NCI-H2227 (cell line): ENCODE data around the gene ESRRB.
"Not testable (repeated sequence)": the region's sequence is repeated elsewhere in the genome, so short reads cannot be mapped to it uniquely, and the experiment has no call there.

Experiments used
- DNase-seq: peaks from one replicate; lab custom pipeline; 2025; ENCODE audit not compliant: unreplicated experiment; lab: John Stamatoyannopoulos, UW

The ESRRB gene

DNA sequence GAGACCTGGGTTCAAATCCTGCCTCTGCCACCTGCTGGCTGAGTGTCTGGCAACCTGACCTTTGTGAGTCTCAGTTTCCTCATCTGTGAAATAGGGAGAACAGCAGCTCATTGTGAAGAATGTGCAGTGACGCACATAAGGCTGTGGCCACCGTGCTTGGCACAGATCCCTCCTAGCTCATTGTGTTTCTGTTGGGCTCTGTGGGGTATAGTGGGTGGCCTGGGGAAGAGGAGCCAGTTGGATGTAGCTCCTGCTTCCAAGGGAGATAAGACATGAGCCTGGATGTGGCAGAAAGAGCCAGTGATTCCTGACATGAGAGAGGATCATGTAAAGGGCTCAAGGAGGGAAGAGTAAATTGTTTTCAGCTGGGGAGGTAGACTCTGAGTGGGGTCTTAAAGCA is 120.0 kb downstream of the ESRRB start:
- DNase-seq, result no peak

DNA sequence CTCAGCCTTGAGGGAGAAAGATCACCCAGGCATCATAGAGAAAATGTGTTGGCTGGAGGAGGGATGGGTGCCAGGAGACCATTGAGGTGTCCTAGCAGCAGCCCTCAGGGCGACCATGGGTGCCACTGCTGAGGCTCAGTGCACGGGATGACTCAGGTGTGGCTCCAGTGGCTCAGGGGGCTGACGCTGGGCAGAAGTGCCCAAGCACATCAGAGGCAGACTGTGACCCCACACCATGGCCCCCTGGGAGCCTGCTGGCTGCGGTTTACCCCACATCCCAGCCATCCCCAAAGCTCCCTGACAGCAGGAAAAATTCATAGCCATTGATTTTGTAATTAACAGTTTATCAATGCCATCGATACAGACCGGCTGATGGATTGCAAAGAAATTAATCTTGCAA is 120.7 kb downstream of the ESRRB start:
- DNase-seq, result no peak

DNA sequence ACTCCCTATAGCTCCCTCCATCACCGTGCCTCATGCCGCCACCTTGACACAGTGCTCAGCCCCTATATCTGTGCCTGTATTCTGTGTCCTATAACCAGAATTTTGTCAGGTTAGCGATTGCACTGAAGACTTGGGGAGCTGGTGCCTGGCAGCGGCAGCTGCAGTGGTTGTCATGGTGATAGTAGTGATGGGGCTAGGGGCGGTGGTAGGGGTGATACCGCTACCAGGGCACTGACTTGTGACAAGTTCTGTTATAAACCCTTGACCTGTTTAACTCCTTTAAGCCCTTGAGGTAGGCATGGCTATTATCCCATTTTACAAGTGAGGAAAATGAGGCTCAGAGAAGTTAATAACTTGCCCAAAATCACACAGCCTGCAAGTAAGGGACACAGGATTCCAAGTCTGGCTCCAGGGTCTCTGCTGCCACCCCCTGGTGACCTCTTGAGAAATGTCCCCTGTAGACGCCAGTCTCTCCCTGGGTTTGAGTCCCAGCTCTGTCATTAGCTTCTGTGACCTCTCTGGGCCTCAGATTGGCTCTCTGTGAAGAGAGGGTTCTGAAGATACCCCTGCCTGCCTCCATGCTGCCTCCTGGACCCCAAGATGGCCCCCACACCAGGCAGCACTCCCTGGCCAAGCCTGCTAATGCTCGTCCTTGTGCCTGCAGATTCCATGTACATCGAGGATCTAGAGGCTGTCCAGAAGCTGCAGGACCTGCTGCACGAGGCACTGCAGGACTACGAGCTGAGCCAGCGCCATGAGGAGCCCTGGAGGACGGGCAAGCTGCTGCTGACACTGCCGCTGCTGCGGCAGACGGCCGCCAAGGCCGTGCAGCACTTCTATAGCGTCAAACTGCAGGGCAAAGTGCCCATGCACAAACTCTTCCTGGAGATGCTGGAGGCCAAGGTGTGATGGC is 121.9 kb downstream of the ESRRB start:
- DNase-seq, result no peak

DNA sequence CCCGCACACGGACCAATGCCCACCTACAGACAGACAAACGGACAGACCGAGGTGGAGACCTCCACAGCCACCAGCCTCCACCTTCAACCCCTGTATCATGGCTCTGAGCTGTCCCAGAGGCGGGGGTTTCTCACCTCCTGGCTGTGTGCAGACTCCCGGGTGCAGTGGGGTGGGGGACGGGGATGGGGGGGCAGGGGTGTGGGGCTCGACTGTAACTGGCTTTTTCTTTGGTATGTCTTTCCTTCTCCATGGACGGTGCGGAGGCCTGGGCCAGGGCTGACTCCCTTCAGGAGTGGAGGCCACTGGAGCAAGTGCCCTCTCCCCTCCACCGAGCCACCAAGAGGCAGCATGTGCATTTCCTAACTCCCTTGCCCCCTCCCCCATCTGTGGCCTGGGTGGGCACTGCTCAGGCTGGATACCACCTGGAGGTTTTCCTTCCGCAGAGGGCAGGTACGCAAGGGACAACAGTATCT is 122.6 kb downstream of the ESRRB start:
- no peak for DNase-seq

DNA sequence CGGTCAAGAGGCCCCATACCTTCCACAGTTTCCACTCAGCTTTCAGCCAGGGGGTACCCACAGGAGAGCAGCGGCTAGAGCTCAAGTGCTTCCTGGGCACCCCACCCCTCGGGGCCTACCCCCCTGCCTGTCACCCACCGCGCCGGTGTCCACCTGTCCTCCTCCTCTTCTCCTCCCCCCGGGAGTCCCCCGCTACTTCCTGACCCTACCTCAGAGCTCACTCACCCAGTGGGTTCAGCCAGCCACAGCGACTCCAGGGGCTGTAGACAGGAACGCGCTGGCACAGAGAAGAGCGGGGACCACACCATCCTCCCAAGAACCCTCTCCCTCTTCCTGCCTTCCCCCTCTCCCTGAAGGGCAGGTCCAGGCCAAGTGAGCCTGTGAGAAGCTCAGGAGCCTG is 123.0 kb downstream of the ESRRB start:
- no peak for DNase-seq

DNA sequence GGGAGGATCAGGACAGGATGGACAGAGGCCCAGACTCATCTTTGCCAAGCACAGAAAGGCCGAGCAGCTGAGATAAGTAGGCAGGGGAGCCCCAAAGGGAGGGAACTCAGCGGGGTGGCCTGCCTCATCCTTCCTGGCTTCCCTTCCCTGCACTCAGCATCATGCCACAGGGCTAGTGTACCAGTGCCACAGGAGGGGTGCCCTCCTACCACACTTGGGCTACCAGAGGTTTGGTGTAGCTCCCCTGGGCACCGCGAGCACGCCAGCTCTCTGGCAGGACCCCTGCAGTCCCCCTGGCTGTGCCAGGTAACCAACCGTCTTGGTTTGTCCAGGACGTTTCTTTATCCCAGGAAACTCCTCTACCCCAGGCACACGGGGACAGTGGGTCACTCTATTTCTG is 123.5 kb downstream of the ESRRB start:
- no peak for DNase-seq

DNA sequence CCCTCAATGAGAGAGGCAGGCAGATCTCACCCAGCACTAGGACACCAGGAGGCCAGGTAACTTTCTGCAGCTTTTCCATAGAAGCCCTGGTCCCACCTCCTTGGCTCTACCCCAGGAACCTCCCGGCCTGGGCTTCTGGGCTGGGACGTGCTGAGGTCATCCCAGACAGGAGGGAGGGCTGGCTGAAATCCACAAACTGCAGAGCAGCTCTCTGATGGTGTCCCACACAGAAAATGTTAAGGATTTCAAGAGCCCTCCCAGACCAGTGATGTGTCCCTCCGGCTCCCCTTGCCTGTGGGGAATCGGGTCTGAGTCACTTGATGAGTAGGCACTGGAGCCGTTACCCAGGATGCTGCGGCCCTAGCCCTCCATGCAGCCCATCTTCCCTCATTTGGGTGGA is 124.1 kb downstream of the ESRRB start:
- DNase-seq, result no peak

DNA sequence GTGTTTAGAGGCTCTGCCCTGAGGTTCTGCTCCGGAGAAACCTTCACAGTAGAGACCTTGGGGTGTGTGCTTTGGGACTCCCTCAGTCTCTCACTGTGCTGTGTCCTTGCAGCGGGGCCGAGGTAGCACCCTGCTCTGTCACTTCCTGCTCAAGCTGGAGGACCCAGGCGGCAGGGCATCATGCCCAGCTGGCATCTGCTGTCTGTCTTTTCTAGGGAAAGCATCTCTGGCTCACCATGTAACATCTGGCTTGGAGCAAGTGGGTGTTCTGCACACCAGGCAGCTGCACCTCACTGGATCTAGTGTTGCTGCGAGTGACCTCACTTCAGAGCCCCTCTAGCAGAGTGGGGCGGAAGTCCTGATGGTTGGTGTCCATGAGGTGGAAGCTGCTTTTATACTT is 124.5 kb downstream of the ESRRB start:
- no peak for DNase-seq

DNA sequence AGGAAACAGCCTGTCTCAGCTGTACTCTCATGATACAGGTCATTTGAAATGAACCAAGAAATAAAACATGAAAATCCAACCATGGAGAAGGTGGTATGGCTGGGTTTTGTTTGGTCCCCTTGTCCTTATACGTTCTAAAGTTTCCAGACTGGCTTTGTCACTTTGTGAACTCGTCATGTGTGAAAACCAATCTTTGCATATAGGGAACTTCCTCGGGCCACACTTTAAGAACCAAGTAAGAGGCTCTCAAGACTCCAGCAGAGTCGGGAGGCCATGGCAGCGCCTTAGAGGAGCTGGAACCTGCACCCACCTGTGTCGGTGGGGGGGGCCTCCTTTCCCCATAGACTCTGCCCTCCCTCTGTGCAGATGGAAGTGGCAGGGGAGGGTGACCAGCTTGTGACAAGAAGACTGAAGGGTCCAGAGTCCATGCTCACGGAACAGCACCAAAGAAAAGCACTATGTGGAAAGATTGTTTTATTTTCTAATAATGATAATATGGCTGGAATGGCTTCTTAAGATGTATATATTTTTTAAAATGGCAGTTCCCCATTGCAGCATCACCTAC is 125.3 kb downstream of the ESRRB start:
- DNase-seq, result no peak

DNA sequence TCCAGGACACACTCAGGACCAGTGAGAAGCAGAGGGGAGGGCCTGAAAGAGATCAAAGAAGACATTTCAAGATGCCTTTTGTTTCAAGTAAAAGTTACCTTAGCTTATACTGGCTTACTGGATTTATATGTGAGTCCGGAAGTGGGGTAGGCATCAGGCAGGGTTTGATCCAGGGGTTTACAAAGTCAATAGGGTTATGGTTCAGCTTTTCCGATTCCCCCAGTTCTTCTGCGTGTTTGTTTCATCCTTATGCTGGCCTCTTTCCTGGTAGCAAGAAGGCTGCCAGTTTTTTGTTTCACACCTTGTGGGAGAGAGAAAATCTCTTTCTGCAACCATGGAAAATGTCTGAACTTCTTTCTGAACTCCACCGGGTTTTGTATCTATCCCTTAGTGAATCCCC is 126.3 kb downstream of the ESRRB start:
- DNase-seq, result no peak

DNA sequence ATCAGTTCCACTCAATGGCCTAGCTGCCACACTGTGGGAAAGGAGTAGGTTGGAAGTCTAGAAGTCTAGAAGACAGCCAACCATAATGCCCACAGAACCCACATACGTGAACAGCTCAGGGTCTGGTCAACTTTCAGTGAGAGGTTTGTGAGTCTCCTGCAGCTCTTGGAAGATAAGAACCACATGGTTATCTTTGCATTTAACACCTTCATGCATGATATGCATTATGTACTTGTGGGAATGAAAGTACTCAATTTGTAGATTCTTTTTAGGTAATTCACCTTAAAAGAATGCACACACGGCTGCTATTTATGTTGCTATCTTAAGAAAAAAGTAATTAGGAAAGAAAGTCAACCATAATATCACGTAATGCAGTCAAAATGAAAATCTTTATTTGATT is 126.7 kb downstream of the ESRRB start:
- no peak for DNase-seq

DNA sequence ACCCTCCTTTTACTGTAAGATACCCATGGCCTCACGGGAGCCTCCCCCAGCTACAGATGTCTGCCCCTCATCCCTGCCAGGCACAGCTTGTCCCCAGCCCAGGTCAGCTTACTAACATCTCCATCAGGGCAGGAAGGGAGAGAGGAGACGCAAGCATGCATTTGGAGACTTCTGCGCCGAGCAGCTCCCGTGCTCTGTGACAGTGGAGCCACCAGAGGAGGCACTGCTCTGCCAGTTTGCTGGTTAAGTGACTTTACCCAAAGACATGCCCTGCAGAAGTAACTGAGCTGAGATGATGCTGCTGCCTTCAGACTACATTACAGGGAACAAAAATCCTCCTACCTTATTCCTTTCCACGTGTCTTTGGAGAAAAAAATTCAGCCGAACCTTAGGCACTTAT is 133.4 kb downstream of the ESRRB start:
- no peak for DNase-seq

DNA sequence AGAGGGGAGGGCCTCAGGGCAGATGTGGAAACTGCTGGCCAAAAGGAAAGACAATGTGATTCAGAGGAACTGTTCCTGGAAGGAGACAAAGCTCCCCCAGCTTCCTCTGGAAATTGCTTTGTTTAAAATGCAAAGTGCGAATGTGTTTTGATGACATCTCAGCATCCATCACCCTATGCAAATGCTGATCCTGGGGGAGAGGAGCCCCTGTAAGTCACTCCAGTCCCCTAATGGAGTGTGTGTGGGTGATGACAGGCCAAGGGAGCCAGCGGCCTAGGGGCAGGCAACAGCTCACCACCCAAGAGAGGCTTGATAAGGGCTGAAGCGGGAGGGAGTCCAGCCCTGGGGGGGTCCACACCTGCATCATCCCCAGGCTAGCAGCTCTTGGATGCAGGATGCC is 134.2 kb downstream of the ESRRB start:
- no peak for DNase-seq

DNA sequence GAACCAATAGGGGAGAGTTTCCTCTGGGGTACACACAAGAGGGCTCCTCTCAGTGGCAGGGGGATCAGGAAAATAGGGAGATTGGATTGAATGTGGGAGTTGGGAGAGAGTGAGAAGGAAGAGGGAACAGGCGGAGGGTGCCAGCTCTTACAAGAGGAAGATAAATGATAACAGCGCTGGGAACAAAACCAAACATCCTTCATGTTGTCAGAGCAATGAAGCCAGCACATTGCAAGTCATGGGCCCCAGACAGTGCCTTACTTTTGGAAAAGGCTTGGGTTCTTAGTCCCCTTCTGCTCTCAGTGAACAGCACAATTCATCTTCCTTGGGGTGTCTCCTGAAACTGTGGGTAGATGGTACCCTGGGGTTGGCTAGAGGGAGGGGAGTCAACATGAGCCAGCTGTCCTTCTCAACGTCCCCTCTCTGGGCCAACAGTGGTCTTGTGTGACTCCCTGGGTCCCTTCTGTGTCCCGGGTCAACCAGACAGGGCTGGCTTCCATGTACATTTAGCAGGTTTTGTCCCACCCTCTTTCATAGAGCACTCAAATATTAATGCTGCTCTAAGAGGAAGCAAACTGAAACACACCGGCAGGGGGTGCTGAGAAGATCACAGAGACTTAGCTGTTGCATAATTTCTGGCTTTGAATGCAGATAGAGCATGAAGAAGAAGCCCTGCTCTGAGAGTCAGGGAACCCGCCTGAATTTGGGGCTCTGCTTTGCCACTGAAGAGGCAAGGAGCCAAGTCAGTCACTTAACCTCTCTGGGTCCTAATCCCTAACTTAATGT is 138.5 kb downstream of the ESRRB start:
- no peak for DNase-seq

DNA sequence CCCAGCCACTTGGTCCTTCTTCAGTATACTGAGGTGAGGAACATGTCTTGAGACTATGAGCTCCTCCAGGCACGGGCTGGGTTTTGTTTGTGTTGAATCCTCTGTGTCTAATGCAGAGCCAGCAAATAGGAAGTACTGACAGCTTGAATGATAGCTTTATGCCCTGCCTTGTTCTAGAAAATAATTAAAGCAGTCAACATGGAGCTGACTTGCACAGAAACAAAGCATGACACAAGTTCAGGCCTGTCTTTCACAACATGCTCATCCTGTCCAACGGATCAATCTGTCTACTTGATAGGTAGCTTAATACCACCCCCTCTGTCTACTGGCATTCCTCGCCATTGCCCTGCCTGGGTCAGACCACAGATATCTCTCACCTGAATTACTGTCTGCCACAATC is 140.9 kb downstream of the ESRRB start:
- DNase-seq, result no peak

DNA sequence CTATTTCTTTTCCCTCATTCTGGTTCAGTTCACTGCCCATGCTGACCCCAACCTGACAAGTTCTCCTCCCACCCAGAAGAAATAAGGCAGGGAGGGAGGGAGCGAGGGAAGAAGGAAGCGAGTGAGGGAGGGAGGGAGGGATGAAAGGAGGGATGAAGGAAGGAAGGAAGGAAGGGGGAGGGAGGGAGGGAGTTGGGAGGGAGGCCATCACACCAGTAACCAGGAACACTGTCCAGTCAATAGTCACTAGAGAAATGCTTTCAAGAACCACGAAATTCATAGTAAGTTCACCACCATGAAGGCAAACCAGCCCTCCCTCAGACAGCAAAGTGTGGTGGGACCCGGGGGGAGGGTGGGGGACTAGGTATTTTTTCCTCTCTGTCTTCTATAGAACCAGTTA is 142.4 kb downstream of the ESRRB start:
- no peak for DNase-seq

DNA sequence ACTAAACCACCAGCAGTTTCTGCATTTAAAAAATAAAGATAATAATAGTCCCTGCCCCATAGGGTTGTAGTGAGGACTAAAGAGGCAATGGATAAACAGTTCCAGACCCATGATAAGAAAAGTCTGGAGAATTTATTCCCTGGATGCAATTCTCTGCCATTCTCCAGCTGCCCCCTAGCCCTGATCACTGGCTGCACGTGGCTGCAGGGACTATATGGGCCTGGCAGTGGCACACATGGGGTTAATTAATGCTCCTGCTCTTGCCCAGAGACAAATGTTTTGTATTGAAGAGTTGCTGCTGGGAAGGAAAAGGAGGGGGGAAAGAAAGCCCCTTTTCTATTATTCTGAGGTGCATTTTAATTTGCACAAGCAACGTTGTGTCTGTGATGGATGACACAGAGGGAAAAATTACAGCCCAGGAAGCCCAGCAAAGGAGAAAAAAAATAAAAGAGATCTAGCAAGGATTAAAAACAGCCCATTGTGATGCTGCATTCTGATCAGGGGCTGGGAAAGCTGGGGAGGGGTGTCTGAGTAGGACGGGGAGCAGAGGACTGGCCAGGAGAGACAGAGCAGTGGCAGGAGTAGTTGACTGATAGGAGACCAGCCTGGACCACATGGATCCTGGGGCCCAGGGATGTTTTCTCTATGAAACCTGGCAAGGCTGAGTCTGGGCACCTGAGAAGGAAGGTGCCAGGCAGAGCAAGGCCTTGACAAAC is 149.3 kb downstream of the ESRRB start:
- no peak for DNase-seq

DNA sequence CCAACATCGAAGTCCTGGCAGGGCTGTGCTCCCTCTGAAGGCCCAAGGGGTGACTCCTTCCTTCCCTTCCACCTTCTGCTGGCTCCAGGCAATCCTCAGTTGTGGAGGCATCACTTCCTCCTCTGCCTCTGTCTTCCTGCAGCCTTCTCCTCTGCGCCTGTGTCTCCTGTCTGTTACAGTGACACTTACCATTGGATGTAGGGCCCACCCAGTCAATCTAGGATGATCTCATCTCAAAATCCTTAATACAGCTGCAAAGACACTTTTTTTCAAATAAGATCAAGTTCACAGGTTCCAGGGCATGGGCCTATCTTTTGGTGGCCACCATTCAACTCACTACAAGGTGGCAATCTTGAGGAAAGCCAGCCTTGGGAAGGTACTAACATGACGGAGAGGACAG is 155.1 kb downstream of the ESRRB start:
- DNase-seq, result no peak

DNA sequence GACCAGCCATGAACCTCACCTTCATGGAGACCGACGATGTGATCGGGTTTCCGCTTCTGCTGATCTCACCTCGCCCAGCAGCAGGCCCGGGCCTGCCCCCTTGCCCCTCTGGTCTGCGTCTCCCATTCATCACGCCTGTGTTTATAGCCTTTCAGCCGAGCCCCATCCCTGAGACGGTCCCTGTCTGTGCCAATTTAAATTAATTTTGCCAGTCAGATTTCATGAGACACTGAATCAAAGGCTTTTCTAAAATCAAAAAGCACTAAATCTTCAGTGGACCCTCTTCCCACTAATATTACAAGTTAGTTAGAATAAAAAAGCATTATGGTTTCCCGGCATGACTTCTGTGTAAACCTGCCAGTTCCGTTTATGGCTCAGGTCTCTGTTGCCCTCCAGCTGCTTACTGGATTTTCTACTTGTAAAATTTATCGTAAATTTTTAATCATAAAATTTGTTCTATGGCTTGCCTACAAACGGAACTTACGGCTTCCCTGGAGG is 155.9 kb downstream of the ESRRB start:
- no peak for DNase-seq

DNA sequence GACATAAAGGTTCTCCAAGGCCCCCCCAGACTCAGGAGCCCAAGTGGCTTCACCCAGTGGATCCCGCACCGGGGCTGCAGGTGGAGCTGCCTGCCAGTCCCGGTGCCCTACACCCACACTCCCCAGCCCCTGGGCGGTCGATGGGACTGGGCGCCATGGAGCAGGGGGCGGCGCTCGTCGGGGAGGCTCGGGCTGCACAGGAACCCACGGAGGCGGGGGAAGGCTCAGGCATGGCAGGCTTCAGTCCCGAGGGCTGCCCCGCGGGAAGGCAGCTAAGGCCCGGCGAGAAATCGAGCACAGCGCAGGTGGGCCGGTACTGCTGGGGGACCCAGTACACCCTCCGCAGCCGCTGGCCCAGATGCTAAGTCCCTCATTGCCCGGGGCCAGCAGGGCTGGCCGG is 160.7 kb downstream of the ESRRB start:
- not testable (repeated sequence) for DNase-seq
